Panc1 (cell line): Measurements from ENCODE around the gene POMT2. TPM values are rescaled to one million over a fixed set of nuclear protein-coding genes. Genes with fewer than 3 reads are reported as not detected.
A peak's percentile ranks its signal among the peaks of the same experiment; 100 is the strongest.

Experiments
- ATAC-seq: fragments of 200-7000 bp; cut with Tn5 transposase; 2 replicates; pipeline ENCODE4 v1.9.1; 2020; ENCODE audit warnings: mild to moderate bottlenecking, moderate library complexity
- BruUV-seq: library from RNA; stranded (reverse); fragments of 400-500 nt; replicated peaks from 2 replicates; lab custom pipeline; 2021; lab: Mats Ljungman, UMichigan
- CTCF ChIA-PET: fragments of 300-600 bp; sonication (Branson Sonifier 250); formaldehyde crosslinking; loops from one replicate; lab custom pipeline; 2022; ENCODE audit warnings: antibody characterized with exemption; lab: Charles Lee
- POLR2A ChIA-PET: fragments of 300-600 bp; sonication (Branson Sonifier 250); formaldehyde crosslinking; loops from one replicate; lab custom pipeline; 2022; ENCODE audit warnings: antibody characterized with exemption; lab: Charles Lee
- DNase-seq: peaks from one replicate; pipeline ENCODE4 v3.0.0-alpha.2; 2010; ENCODE audit warnings: low read depth, low spot score
- H3K27ac ChIP-seq: 2 replicates; pipeline ENCODE4 v1.5.1; 2011; ENCODE audit warnings: mild to moderate bottlenecking, low read length, inconsistent platforms
- H3K27me3 ChIP-seq: fragments of 200-500 bp; sonication (Bioruptor generic); 2 replicates; pipeline ENCODE4 v1.6.0; 2014; ENCODE audit warnings: low read length, inconsistent platforms; ENCODE audit not compliant: control insufficient read depth, insufficient read depth
- H3K36me3 ChIP-seq: fragments of 200-500 bp; sonication (Bioruptor generic); 2 replicates; pipeline ENCODE4 v1.5.1; 2014; ENCODE audit warnings: inconsistent platforms, mild to moderate bottlenecking, low read length, moderate library complexity; ENCODE audit not compliant: control insufficient read depth, insufficient read depth
- H3K4me1 ChIP-seq: 2 replicates; pipeline ENCODE4 v1.5.1; 2011; ENCODE audit warnings: inconsistent platforms, mild to moderate bottlenecking, low read length, moderate library complexity; ENCODE audit not compliant: control insufficient read depth, insufficient read depth
- H3K4me3 ChIP-seq, 2 experiments: 2 replicates each; pipeline ENCODE4 v1.5.1; 2011 to 2012; ENCODE audit warnings: low read depth in 2 of 2, low read length in 2 of 2, mild to moderate bottlenecking in 2 of 2, inconsistent platforms in 1 of 2, moderate library complexity in 1 of 2
- H3K9me3 ChIP-seq: fragments of 200-500 bp; sonication (Bioruptor generic); 2 replicates; pipeline ENCODE4 v1.5.1; 2014; ENCODE audit warnings: low read depth, mild to moderate bottlenecking, inconsistent platforms, low read length, moderate library complexity; ENCODE audit not compliant: control insufficient read depth, insufficient read depth
- POLR2AphosphoS5 ChIP-seq: IDR thresholded peaks from 2 replicates; pipeline ENCODE4 v1.6.1; 2012; ENCODE audit warnings: mild to moderate bottlenecking, low read depth, low read length, moderate library complexity
- TCF7L2 ChIP-seq: IDR thresholded peaks from 2 replicates; pipeline ENCODE4 v1.6.1; 2011; ENCODE audit warnings: mild to moderate bottlenecking, low read depth, low read length, inconsistent platforms
- in situ Hi-C: cut with HindIII; loops from 2 replicates; pipeline ENCODE4 v1.10.0; 2016; ENCODE audit warnings: low sequenced_read_pairs, low pct_unique_long_range_greater_than_20kb
- intact Hi-C: fragments of 100-400 bp; cut with micrococcal nuclease; formaldehyde crosslinking; loops from one replicate; pipeline ENCODE4 v1.10.0; 2022; ENCODE audit not compliant: unreplicated experiment
- total RNA-seq: library from RNA; stranded (reverse); gene quantifications from one replicate; pipeline ENCODE4 v1.2.1, GENCODE V29; 2021; ENCODE audit not compliant: unreplicated experiment
- TF ChIP-seq, protein P1 (sequence below): fragments of 450-650 bp; IDR thresholded peaks from 2 replicates; pipeline ENCODE4 v1.5.1; 2017; ENCODE audit warnings: mild to moderate bottlenecking
- TF ChIP-seq, protein P2 (sequence below), 2 experiments: IDR thresholded peaks; 2 replicates each; pipeline ENCODE4 v1.6.1; 2011 to 2012; ENCODE audit warnings: low read depth in 2 of 2, control low read depth in 1 of 2, low read length in 1 of 2, mild to moderate bottlenecking in 1 of 2, moderate library complexity in 1 of 2; ENCODE audit not compliant: insufficient read depth in 1 of 2

The POMT2 gene
- total RNA-seq, 1 experiment from 2014 or later: 43.5 TPM

DNA sequence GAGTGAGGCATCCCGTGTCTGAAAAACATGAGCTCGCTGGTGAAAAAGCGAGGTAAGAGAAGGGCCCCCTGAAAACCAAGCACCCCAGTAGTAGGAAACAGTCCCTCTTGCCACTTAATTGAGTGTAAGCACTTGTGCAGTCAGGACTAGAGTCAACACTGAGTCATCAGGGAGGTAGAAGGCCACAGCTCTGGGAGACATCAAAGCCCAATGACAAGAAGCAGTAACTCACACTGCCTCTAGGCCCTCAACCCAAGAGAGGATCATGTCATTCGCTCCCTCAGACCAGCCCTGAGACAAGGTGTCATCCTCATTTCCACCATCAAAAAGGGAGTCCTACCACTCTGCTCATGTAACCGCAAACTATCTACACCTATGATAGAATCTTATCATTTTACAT lies 17.8 kb downstream of the POMT2 start:
- TF ChIP-seq POLR2AphosphoS5: no peak
- TF ChIP-seq, protein P1, sequence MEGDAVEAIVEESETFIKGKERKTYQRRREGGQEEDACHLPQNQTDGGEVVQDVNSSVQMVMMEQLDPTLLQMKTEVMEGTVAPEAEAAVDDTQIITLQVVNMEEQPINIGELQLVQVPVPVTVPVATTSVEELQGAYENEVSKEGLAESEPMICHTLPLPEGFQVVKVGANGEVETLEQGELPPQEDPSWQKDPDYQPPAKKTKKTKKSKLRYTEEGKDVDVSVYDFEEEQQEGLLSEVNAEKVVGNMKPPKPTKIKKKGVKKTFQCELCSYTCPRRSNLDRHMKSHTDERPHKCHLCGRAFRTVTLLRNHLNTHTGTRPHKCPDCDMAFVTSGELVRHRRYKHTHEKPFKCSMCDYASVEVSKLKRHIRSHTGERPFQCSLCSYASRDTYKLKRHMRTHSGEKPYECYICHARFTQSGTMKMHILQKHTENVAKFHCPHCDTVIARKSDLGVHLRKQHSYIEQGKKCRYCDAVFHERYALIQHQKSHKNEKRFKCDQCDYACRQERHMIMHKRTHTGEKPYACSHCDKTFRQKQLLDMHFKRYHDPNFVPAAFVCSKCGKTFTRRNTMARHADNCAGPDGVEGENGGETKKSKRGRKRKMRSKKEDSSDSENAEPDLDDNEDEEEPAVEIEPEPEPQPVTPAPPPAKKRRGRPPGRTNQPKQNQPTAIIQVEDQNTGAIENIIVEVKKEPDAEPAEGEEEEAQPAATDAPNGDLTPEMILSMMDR: no peak
- peak; percentile 42; the same call in 1 of the 2 replicates for TF ChIP-seq TCF7L2
- TF ChIP-seq, protein P2, sequence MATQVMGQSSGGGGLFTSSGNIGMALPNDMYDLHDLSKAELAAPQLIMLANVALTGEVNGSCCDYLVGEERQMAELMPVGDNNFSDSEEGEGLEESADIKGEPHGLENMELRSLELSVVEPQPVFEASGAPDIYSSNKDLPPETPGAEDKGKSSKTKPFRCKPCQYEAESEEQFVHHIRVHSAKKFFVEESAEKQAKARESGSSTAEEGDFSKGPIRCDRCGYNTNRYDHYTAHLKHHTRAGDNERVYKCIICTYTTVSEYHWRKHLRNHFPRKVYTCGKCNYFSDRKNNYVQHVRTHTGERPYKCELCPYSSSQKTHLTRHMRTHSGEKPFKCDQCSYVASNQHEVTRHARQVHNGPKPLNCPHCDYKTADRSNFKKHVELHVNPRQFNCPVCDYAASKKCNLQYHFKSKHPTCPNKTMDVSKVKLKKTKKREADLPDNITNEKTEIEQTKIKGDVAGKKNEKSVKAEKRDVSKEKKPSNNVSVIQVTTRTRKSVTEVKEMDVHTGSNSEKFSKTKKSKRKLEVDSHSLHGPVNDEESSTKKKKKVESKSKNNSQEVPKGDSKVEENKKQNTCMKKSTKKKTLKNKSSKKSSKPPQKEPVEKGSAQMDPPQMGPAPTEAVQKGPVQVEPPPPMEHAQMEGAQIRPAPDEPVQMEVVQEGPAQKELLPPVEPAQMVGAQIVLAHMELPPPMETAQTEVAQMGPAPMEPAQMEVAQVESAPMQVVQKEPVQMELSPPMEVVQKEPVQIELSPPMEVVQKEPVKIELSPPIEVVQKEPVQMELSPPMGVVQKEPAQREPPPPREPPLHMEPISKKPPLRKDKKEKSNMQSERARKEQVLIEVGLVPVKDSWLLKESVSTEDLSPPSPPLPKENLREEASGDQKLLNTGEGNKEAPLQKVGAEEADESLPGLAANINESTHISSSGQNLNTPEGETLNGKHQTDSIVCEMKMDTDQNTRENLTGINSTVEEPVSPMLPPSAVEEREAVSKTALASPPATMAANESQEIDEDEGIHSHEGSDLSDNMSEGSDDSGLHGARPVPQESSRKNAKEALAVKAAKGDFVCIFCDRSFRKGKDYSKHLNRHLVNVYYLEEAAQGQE (IDR thresholded peaks at IDR 0.05; ENCODE audit: insufficient read depth in 1 of 2, low read depth in 2 of 2, low read length in 1 of 2): no peak
- CTCF ChIA-PET: interaction anchor here (0.6 to 2.8 kb wide), 4 partner anchors 11 to 165 kb away, joined by 3 to 16 read pairs (median 6); no protein-coding TSS in a partner anchor
- no peaks in the 10 kb centered on the region for H3K27me3 ChIP-seq
- no peak overlapping the region for H3K4me3 ChIP-seq
- intact Hi-C loops: no loop called here
- H3K36me3 ChIP-seq: no peaks in the 10 kb centered on the region; the same call in 1 of the 2 replicates
- POLR2A ChIA-PET: interaction anchor here (1.4 kb wide), 1 partner anchor 13 kb away, joined by 5 read pairs; no protein-coding TSS in a partner anchor
- H3K27ac ChIP-seq: peak overlapping the region; percentile 26; the same call in 1 of the 2 replicates
- in situ Hi-C loops: no loop called here
- peak; percentile 70 for ATAC-seq
- no TSS peak for BruUV-seq
- peaks cover 23% of the 10 kb centered on the region for H3K4me1 ChIP-seq
- no peak for DNase-seq
- H3K9me3 ChIP-seq: no peaks in the 10 kb centered on the region

DNA sequence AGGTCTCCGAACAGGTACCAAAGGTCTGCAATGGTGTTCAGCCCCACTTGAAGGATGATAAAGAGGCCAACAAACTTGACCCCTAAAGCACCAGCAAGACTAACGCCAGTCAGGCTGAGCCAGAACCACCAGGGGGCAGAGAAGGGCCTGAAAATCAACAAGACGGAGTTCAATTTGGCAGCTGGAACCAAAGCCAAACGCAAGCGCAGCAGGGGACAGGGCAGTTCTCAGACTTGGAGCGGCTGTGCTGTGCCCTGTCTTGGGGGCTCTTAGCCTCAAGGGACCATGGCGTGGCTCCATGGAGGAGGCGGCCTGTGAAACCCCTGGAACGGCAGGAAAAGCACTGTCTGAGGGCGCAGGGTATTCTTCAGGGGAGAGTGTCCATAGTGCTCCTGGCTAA lies 19.6 kb downstream of the POMT2 start:
- intact Hi-C loops: no loop called here
- Histone ChIP-seq H3K4me3 (no peak overlapping the region), H3K36me3 (no peaks in the 10 kb centered on the region; the same call in 1 of the 2 replicates), H3K27me3 (no peaks in the 10 kb centered on the region), H3K9me3 (no peaks in the 10 kb centered on the region), H3K27ac (no peak overlapping the region), H3K4me1 (peaks cover 19% of the 10 kb centered on the region)
- BruUV-seq: no TSS peak
- peak; percentile 69 for DNase-seq
- CTCF ChIA-PET: interaction anchor here (0.5 to 2.8 kb wide), 4 partner anchors 15 to 150 kb away, joined by 4 to 16 read pairs (median 6); no protein-coding TSS in a partner anchor
- in situ Hi-C loops: no loop called here
- TF ChIP-seq, protein P1: peak; percentile 81
- TF ChIP-seq POLR2AphosphoS5: no peak
- peak; percentile 73 for ATAC-seq
- POLR2A ChIA-PET: no interaction called here
